Colonic mucosa (tissue), 4 donors: ENCODE data around the gene SACS. TPM values are rescaled to one million over a fixed set of nuclear protein-coding genes. Genes with fewer than 3 reads are reported as not detected.
"Not testable (repeated sequence)": the region's sequence is repeated elsewhere in the genome, so short reads cannot be mapped to it uniquely, and the experiment has no call there.

Experiments
- DNase-seq: peaks from one replicate; pipeline ENCODE4 v3.0.0-alpha.2; 2020
- H3K27ac ChIP-seq: fragments of 200-600 bp; one replicate; pipeline ENCODE4 v1.8.0; 2021
- H3K27me3 ChIP-seq: fragments of 200-600 bp; one replicate; pipeline ENCODE4 v1.8.0; 2021
- H3K36me3 ChIP-seq: fragments of 200-600 bp; one replicate; pipeline ENCODE4 v1.8.0; 2021
- H3K4me1 ChIP-seq: fragments of 200-600 bp; one replicate; pipeline ENCODE4 v1.8.0; 2021; ENCODE audit warnings: mild to moderate bottlenecking
- H3K4me3 ChIP-seq: fragments of 200-600 bp; one replicate; pipeline ENCODE4 v1.8.0; 2021
- H3K9ac ChIP-seq, 2 donors: one replicate each; pipeline ENCODE4 v1.7.0; 2013; ENCODE audit warnings: control low read depth in 2 of 2, low read depth in 2 of 2, low read length in 2 of 2
- H3K9me3 ChIP-seq: fragments of 200-600 bp; one replicate; pipeline ENCODE4 v1.8.0; 2021
- CTCF ChIP-seq: fragments of 200-600 bp; IDR thresholded peaks from one replicate; pipeline ENCODE4 v1.8.0; 2022; ENCODE audit warnings: antibody characterized with exemption, mild to moderate bottlenecking
- intact Hi-C: fragments of 100-400 bp; cut with DNase I; formaldehyde crosslinking; loops from one replicate; pipeline ENCODE4 v1.14.1; 2022
- total RNA-seq, 2 donors: library from RNA; stranded (reverse); fragmentation: NEBNext Ultra II Directional in 1 of 2; extraction: Animal tissue kit (Norgen Biotek cat#: 25700) in 1 of 2; gene quantifications; one replicate each; pipeline ENCODE4 v1.2.1, GENCODE V29; 2021
- donor health status: healthy.
- donor health status: DM: no; HTN: no; CAD: no.
- donor health status: DM: no; HTN: no; CAD: no.

The SACS gene
- total RNA-seq, 2 donors from 2014 or later, result 4.9 to 5.4 TPM

- Histone ChIP-seq H3K9ac (no peak overlapping the region), H3K36me3 (no peaks in the 10 kb centered on the region), H3K4me3 (no peak overlapping the region), H3K27me3 (no peaks in the 10 kb centered on the region), H3K4me1 (no peaks in the 10 kb centered on the region), H3K9me3 (no peaks in the 10 kb centered on the region), H3K27ac (no peak overlapping the region)
- no peak for DNase-seq
- intact Hi-C loops, result no loop called here
- TF ChIP-seq CTCF, result no peak
Measured at GRCh38 chr13:23321535-23322241, 111.8 kb downstream of the SACS start.

GRCh38 chr13:23320926-23321534 is 112.5 kb downstream of the SACS start:
- no peaks in the 10 kb centered on the region for H3K9me3 ChIP-seq
- no peak for DNase-seq
- TF ChIP-seq CTCF, result no peak
- no peaks in the 10 kb centered on the region for H3K36me3 ChIP-seq
- intact Hi-C loops, result no loop called here
- H3K4me3 ChIP-seq, result no peak overlapping the region
- no peaks in the 10 kb centered on the region for H3K27me3 ChIP-seq
- no peak overlapping the region for H3K9ac ChIP-seq
- H3K4me1 ChIP-seq, result no peaks in the 10 kb centered on the region
- no peak overlapping the region for H3K27ac ChIP-seq

- DNase-seq, result no peak
- no peak overlapping the region for H3K9ac ChIP-seq
- H3K9me3 ChIP-seq, result no peaks in the 10 kb centered on the region
- TF ChIP-seq CTCF, result no peak
- H3K27ac ChIP-seq, result no peak overlapping the region
- H3K36me3 ChIP-seq, result no peaks in the 10 kb centered on the region
- no peak overlapping the region for H3K4me3 ChIP-seq
- intact Hi-C loops, result no loop called here
- no peaks in the 10 kb centered on the region for H3K27me3 ChIP-seq
- no peaks in the 10 kb centered on the region for H3K4me1 ChIP-seq
Measured at GRCh38 chr13:23319883-23320224, 113.6 kb downstream of the SACS start.

GRCh38 chr13:23314837-23315236 is 118.7 kb downstream of the SACS start:
- H3K4me1 ChIP-seq, DNase-seq, H3K27me3 ChIP-seq, H3K27ac ChIP-seq, intact Hi-C loops, H3K9me3 ChIP-seq, H3K36me3 ChIP-seq, H3K4me3 ChIP-seq, H3K9ac ChIP-seq: not testable (repeated sequence)

GRCh38 chr13:23292586-23292985 is 140.9 kb downstream of the SACS start:
- no peak for DNase-seq
- H3K27me3 ChIP-seq, result no peaks in the 10 kb centered on the region
- no peaks in the 10 kb centered on the region for H3K36me3 ChIP-seq
- no peaks in the 10 kb centered on the region for H3K9me3 ChIP-seq
- no peak overlapping the region for H3K27ac ChIP-seq
- TF ChIP-seq CTCF, result no peak
- no peak overlapping the region for H3K9ac ChIP-seq
- intact Hi-C loops, result no loop called here
- no peak overlapping the region for H3K4me3 ChIP-seq
- H3K4me1 ChIP-seq, result no peaks in the 10 kb centered on the region

- no peak for DNase-seq
- no peak for TF ChIP-seq CTCF
- no peaks in the 10 kb centered on the region for H3K4me1 ChIP-seq
- intact Hi-C loops, result no loop called here
- H3K9ac ChIP-seq, result no peak overlapping the region
- no peaks in the 10 kb centered on the region for H3K36me3 ChIP-seq
- no peaks in the 10 kb centered on the region for H3K9me3 ChIP-seq
- H3K4me3 ChIP-seq, result no peak overlapping the region
- H3K27me3 ChIP-seq, result no peaks in the 10 kb centered on the region
- H3K27ac ChIP-seq, result no peak overlapping the region
Measured at GRCh38 chr13:23289917-23290357, 143.6 kb downstream of the SACS start.
